HG03439 (cell line): Measurements from ENCODE around the gene TIGD2.
"Not testable (repeated sequence)": the region's sequence is repeated elsewhere in the genome, so short reads cannot be mapped to it uniquely, and the experiment has no call there.

ENCODE experiments used
- ATAC-seq: cut with Tn5 transposase; IDR thresholded peaks from one replicate; pipeline ENCODE4 v1.9.1; 2021; ENCODE audit warnings: mild to moderate bottlenecking, moderate library complexity; ENCODE audit not compliant: unreplicated experiment

TIGD2 gene

DNA sequence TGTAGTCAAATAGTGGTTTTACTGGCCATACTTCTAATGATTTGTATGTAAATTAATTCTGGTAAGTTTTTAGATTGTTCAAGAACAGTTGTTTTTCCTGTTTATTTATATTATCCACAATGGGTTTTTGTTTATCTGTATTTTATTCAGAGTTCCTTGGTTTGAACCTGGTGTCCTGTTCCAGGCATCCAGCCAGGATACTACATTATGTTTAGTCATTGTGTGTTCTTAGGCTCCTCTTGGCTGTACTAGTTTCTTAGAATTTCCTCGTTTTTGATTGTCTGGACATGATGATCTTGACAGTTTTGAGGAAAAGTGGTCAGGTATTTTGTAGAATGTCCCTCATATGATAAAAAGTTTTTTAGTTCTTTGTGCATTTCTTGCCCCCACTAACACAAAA is 7.8 kb downstream of the TIGD2 start:
- no peak for ATAC-seq

DNA sequence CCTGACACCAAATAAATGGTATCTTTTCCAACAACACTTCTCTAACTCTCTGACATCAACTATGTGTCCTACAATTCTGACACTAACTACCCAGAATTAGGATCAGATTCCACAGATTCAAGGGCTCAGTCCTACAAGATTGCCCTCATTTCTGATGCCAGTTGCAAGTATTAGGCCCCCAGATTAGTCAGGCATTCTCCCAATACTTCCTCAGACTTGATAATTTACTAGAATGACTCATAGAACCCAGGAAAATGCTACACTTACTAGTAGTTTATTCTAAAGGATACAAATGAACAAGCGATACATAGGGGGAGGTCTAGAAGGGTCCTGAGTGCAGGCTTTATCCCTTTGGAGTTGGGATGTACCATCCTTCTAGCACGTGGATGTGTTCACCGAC is 8.5 kb downstream of the TIGD2 start:
- ATAC-seq, result no peak

DNA sequence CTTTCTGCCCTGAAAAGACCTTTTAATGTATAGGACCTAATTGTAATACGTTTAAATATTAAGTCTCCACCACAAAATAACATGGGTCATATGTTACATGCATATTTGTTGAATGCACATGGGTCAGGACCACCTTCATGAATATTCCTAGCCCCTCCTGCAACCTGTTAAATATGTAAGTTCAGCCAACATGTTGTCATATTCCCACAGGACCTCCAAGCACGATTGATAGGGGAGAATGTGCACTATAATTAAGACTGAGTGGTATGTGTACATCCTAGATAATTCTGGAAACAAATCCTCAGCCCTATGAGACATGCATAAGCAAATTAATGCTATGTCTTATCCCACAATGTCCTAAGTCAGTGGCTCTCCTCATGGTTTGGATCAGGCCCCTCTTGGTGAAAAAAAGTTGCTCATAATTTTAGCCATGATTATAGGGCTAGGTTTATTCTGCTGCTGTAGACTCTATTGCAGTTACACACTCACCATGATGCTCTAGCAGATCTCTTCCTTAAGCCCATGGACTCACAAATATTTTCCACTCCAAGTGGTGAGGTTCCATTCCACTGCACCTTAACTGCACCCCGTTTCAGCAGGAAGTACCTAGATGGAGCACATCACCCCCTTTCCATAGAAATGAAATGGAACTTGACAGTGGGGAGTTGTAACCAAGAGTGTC is 10.2 kb downstream of the TIGD2 start:
- ATAC-seq, result no peak

DNA sequence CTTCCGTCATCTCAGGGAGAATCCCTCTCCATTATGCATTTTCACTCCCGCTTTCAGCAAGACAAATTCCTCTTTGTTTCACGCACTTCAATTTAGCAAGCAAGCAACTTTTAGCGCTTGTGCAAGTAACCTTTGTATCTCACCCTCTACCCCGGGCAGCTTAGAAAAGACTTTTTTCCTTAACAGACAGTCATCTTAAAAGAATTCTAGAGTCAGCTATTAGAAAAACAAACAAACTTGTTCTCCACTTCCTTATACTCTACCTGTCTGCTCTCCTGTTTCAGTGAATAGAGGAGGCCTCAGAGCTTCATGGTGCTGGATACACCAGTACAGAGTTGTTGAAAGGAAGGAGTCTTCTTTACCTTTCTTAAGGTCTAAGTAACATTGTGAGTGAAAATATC is 12.1 kb downstream of the TIGD2 start:
- ATAC-seq, result no peak

DNA sequence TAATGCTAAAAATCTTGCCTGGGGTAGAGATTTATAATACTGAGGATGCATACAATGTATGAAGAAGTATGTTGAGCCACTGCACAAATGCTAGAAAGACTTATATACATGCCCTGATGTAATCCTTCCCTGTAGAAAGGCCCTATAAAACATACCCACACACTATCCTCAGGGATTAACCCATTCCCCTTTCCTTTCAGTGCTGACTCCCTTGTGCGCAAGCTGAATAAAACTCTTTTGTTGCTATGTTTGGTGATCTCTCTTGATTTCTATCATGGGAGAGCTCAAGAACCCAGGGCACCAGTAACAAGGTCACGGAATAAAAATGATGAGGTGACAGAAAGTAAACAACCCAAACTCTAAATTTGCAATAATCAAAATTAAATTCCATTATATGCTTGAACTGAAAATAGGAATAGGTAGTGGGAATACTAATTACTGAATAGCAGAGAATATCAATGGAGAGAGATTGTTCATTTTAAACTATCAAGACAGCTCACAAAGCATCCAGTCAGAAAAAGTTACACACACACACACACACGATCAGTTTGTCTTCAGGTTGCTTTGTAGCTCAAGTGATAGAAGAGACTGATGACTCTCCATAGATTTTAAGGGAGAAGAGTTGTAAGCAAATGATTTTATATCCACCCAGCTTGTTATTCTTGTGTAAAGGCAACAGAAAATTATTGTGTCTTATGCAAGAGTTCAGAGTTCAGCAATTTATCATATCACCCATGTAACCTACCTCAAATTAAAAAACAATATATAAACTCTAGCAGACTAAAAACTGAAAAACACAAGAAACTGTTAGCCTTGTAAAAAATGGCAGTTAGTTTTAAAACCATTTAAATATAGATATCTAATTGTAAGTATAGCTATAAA is 14.8 kb downstream of the TIGD2 start:
- no peak for ATAC-seq

DNA sequence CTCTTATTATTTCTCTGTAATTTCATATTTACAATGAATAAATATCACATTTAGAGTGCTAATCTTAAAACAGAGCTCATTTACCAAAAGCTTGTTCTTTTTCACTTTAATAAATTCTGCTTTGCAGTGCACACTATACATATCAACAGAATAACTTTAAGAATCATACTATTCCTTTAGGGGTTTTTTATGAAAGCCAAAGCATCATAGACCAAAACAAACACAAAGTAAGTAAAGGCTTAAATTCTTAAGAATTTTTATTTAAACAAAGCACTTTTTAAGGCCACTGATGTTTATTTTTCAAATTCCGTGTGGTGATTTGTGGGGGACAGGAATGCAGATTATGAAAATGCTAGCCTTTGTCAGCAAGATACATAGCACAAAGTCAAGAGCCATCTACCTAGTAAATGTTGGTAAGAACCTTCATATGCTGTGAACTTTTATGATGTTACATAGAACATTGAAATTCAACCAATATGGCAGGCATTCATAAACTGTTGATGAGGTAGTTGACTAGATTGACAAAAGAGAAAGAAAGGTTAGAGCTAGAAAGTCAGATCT is 17.8 kb downstream of the TIGD2 start:
- no peak for ATAC-seq

DNA sequence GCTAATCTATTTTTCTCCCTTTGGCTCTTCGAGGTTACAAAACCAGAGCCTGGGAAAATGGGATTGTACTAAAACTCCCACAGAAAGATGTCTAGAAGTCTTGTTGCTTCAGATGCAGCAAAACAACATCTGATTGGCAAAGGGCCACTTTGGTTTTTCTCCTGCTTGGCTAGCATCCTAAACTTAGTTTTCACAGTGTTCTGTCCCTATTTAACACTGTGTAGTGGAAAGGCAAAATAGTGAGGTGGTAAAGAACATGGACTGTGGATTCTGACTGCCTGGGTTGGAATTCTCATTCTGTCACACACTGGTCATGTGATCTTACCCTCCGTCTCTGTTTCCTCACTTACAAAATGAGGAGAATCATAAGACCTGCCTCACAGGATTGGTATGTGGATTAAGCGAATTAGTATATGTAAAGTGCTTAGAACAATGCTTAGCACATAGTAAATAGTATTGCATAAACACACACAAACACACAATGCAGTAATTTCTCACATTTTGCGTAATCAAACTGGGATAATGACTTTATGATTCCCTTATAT is 23.5 kb downstream of the TIGD2 start:
- no peak for ATAC-seq

DNA sequence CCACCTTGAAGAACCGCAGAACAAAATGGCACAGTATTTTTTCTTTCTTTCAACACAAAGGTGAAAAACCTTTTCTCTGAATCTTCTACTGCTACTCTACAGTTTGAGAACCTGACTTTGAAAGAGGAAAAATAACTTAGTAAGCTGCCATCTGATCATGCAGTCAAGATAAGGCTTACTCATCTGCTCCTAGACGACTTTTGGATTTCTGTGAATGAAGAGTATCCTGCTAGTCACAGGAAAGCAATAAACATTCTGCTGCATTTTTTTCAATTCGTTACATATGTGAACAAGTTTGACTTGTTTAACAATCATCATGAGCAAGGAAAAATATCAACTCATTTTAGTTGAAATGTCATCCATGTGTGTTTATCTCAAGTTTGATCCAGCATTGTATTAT is 25.2 kb downstream of the TIGD2 start:
- ATAC-seq, result no peak

DNA sequence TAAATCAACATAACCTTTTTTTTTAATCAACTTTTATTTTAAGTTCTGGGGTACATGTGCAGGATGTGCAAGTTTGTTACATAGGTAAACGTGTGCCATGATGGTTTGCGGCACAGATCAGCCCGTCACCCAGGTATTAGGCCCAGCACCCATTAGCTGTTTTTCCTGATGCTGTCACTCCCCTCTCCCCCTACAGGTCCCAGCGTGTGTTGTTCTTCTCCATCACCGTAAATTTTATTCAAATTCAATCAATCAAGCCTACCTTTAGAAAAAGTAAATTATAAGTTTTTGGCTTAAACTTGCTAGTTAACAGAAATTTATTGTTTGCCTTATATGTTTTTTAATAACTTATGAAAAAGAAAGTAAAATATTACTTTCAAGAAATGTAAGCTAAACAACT is 25.9 kb downstream of the TIGD2 start:
- ATAC-seq, result no peak

DNA sequence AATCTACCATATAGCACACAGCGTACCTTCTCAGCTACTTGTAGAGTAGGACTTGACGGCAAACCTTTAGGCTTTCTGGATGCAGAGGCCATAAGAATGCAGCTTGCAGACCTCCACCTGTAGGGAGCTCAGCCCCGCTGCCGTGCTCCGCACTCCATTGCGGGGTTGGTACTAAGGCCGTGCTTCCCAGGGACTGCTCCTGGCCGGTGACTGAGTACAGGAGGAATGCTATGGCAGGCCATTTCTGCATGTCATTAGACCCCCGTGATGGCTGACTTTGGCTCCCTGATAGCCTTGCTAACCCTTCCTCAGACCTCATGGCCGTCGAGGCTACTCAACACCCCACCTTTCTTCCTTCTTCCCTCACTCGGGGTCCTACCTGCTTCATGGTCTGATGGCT is 26.4 kb downstream of the TIGD2 start:
- no peak for ATAC-seq

DNA sequence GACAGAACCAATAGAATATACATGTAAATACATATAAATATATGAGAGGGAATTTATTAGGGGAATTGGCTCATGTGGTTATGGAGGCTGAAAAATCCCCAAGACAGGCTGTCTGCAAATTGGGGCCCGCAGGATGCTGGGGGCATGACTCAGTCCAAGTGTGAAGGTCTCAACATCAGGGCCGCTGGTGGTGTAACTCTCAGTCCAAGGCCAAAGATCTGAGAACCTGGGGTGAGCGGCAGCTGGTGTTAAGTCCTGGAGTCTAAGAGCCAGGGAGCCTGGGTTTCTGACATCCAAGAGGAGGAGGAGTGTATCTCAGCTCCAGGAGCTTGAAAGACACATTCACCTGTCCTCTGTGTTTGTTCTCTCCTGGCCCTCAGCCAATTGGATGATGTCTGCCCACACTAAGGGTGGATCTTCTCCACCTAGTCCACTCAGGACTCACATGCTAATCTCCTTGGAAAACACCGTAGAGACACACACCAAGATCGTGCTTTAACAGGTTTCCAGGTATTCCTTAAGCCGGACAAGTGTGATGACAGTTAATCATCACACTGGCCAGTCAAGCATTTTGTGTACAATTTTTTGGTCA is 28.9 kb downstream of the TIGD2 start:
- ATAC-seq, result no peak

DNA sequence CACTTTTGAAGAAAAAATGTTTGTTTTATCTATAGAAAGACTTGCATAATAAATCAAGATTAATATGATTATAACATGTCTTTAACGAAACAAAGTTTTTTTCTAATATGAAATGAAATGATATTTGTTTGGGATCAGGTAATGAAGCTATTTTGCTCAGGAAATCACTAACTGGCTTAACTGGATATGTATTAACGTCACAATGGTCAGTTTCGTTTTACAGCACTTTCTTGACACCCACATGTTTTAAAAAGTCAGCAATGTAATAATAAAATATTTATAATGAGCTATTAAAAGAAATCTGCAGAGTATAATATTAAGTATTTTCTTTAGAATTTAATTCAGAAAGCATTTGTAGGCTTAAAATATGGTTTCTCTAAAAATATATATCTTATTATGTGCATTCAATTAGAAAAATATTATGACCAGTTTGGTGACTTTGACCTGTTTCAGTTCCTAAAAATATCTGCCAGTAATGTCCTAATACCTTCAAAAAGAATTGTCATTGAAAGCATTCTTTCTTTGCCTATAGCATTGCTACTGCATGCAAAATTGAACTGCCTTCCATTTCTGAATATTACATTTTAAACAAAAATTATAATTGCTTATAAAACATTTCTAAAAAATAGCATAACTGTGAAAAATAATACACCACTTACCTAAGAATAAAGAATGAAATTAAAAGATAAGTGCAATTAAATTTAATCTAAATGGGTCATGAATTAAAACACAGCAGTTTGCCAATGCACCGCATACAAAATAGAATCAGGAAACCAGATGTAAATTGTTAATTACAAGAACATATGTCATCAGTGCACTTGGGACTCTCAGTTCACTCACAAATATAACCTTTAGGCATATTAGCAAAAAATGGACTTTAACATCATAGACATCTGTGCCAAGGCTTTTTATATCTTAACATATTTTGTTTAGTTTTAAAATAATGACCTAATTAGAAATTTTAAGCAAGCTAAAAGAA is 31.6 kb downstream of the TIGD2 start:
- ATAC-seq, result peak; percentile 92

DNA sequence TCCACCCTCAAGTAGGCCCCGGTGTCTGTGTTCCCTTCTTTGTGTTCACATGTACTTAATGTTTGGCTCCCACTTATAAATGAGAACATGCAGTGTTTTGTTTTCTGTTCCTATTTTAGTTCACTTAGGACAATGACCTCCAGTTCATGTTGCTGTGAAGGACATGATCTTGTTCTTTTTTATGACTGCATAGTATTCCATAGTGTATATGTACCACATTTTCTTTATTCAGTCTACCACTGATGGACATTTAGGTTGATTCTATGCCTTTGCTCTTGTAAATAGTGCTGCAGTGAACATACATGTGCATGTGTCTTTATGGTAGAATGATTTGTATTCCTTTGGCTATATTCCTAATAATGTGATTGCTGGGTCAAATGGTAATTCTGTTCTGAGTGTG is 33.3 kb downstream of the TIGD2 start:
- ATAC-seq, result not testable (repeated sequence)

DNA sequence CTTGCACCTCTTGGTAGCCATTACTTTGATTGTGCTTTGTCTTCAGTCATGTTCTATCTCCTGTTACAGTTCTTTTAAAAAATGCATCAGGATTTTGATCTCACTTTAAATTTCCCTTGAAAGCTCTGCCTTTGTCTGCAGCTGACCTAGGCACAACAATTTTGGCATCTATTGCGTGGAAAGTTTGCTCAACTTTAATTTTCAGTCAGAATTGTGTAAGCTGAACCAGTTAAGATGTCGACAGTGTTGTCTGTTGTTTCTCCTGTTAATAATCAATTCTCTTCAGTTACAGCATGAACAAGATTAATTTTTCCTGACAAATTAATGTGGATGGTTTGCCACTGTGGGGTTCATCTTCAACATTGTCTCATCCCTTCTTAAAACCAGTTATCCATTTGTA is 34.9 kb downstream of the TIGD2 start:
- no peak for ATAC-seq

DNA sequence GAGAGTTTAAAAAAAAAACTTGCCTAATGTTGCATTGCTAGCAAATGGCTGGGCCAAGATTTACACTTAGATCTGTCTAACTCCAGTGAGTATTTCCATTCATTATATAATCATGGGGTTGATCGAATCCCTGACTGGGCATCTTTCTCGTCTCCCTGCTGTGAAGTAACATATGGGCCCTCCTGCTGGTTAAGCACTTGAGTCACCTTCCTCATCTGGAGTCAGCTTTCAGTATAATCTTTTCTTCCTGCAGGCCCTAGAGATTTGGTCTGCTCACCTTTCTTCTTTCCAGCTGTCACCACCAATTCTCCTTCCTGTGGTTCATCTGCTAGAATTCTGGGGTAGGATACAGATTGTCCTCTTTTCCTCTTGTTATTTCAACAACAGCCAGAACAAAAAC is 41.6 kb downstream of the TIGD2 start:
- no peak for ATAC-seq

DNA sequence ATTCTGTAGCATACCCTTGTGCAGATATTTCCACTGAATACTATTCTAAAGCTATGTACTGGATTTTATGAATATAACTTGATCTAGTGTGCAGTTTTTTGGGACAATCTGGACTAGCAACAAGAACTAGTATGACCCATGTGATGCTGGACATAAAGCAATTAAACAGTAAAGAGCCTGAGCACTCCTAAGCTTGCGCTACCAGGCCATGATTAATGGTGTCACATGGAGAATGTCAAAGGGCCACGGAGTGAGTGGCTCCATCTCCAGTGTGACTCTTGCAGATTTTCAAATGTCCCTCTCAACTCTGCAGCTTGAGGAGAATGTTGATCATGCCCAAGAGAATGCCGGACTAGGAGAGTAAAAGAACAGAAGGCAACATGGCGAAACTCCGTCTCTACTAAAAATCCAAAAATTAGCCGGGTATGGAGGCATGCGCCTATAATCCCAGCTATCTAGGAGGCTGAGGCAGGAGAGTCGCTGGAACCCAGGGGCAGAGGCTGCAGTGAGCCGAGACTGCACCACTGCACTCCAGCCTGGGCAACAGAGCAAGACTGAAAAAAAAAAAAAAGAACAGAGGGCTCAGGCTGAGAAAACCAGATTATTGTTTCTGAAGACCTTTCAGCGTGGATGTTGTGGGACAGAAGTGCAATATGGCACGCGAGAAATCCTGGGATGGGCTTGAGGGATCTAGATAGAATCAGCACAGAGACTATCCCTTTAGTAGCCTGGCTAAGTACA is 45.0 kb downstream of the TIGD2 start:
- ATAC-seq, result no peak

DNA sequence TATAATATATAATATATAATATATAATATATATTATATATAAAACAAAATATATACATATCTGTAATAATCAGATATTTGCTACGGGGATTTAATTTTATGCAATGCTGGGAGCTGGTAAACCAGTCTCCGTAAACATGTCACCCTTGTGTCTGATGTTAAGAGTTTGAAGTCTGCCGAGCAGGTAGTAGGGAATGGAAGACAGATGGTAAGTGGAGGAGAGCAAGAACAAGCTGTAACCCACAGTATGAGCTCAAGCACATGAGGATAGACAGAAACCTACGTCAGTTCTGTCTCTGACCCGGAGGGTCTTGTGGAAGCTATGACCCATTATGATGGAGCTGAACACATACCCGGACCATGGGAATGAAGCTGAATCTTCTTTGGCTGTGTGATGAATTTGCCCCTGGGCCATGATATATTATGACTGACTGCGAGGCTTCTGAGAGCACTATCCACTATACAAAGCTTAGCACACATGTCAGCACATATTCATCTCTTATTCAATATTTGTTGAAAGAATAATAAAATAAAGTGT is 46.2 kb downstream of the TIGD2 start:
- ATAC-seq, result no peak

DNA sequence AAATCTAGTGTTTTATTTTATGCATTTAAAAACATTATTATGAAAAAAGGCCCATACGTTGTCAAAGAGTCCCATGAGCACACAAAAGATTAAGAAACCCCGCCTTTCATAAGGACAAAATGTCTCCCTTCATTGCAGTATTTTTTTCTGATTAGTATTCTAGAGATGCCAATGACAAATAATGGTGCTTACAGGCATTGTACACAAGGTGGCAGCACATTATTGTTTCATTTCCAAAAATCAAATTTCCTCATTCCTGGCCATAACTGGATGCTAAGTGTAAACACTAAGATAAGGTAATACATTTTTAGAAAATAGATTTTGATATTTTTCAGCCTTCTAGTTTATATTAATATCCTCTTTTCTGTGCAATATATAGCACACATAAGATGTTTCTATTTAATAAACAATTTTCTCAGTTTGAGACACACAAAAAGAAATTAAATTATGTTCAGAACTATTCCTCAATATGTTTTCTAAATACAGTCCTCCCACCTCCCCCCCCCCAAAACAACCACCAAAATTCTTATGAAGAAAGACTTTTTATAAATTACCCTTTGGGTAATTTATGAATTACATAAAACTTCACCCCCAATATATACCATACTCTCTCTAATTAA is 47.7 kb downstream of the TIGD2 start:
- ATAC-seq, result no peak

DNA sequence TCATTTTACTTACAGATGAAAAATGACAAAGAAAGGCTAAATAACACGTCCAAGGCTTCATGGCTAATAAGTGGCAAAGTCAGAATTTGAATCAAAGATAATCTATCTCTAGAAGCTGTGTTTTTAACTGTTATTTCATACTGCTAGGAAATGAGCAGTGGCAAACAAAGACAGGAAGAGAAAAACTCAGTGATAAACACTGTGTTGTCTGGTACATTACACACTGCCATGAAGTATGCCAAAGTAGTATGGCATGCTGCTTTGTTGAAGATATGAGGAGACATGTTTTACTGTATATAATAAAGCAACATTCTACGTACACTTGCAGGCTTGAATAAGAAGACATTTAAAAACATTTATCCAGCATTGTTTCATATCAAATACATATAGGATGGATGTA is 49.5 kb downstream of the TIGD2 start:
- no peak for ATAC-seq
